B cell (primary cell): Measurements from ENCODE around the gene RABGAP1L. TPM values are rescaled to one million over a fixed set of nuclear protein-coding genes. Genes with fewer than 3 reads are reported as not detected.
A peak's percentile ranks its signal among the peaks of the same experiment; 100 is the strongest.

Experiments used
- ATAC-seq: fragments of 200-7000 bp; cut with Tn5 transposase; one replicate; pipeline ENCODE4 v1.10.0; 2021; ENCODE audit warnings: low read depth, mild to moderate bottlenecking, moderate number of reproducible peaks, moderate library complexity
- CTCF ChIA-PET: fragments of 350-600 bp; sonication (Branson Sonifier 250); formaldehyde crosslinking; loops from one replicate; lab custom pipeline; 2021; ENCODE audit warnings: antibody characterized with exemption, inconsistent platforms; lab: Charles Lee
- POLR2A ChIA-PET: fragments of 350-600 bp; sonication (Branson Sonifier 250); formaldehyde crosslinking; loops from one replicate; lab custom pipeline; 2021; ENCODE audit warnings: antibody characterized with exemption; lab: Charles Lee
- DNase-seq: peaks from one replicate; pipeline ENCODE4 v3.0.0; 2013
- H2AFZ ChIP-seq: 2 replicates; pipeline ENCODE4 v1.6.1; 2012; ENCODE audit warnings: mild to moderate bottlenecking, low read depth, low read length; ENCODE audit not compliant: insufficient read depth, poor library complexity, severe bottlenecking
- H3K27ac ChIP-seq, 2 donors: 1 replicate in 1 of 2; 2 replicates in 1 of 2; pipeline ENCODE4 v1.5.1; 2012 to 2013; ENCODE audit warnings: low read length in 2 of 2, mild to moderate bottlenecking in 2 of 2, moderate library complexity in 1 of 2
- H3K27me3 ChIP-seq, 4 experiments: fragments of 200-600 bp in 1 of 4; sonication (generic) in 1 of 4; replicated peaks in 1 of 4; 1 replicate in 2 of 4; 2 replicates in 2 of 4; pipeline versions ENCODE4 v1.6.1 to v1.7.0; 2013 to 2016; ENCODE audit warnings: low read length in 3 of 4, mild to moderate bottlenecking in 2 of 4, mixed read lengths in 1 of 4, moderate library complexity in 1 of 4; ENCODE audit not compliant: insufficient read depth in 4 of 4, control insufficient read depth in 3 of 4; ENCODE audit errors: control extremely low read depth in 1 of 4
- H3K36me3 ChIP-seq, 2 experiments: replicated peaks in 1 of 2; 1 replicate in 1 of 2; 2 replicates in 1 of 2; pipeline versions ENCODE4 v1.6.1 to v1.7.1; 2013; ENCODE audit warnings: low read length in 1 of 2; ENCODE audit not compliant: insufficient read depth in 2 of 2, control insufficient read depth in 1 of 2; ENCODE audit errors: control extremely low read depth in 1 of 2, extremely low read depth in 1 of 2
- H3K4me1 ChIP-seq, 2 donors: fragments of 200-600 bp in 1 of 2; sonication (generic) in 1 of 2; 1 replicate in 1 of 2; 2 replicates in 1 of 2; pipeline versions ENCODE4 v1.5.1 to v1.6.1; 2013 to 2017; ENCODE audit warnings: low read length in 2 of 2; ENCODE audit not compliant: control insufficient read depth in 2 of 2, insufficient read depth in 2 of 2
- H3K4me2 ChIP-seq: replicated peaks from 2 replicates; pipeline ENCODE3; 2012; ENCODE audit warnings: mild to moderate bottlenecking, low read depth, low read length; ENCODE audit not compliant: poor library complexity, severe bottlenecking
- H3K4me3 ChIP-seq, 5 experiments: fragments of 200-600 bp in 1 of 5; sonication (generic) in 1 of 5; 1 replicate in 3 of 5; 2 replicates in 2 of 5; pipeline versions ENCODE4 v1.5.1 to v1.7.0; 2011 to 2016; ENCODE audit warnings: low read length in 4 of 5, mild to moderate bottlenecking in 4 of 5, low read depth in 2 of 5, control low read depth in 1 of 5, moderate library complexity in 1 of 5; ENCODE audit not compliant: insufficient read depth in 1 of 5; ENCODE audit errors: control extremely low read depth in 1 of 5, extremely low read depth in 1 of 5
- H3K79me2 ChIP-seq: fragments of 200-600 bp; sonication (generic); one replicate; pipeline ENCODE4 v1.6.0; 2016; ENCODE audit warnings: low read length; ENCODE audit not compliant: control insufficient read depth, insufficient read depth
- H3K9ac ChIP-seq: fragments of 200-600 bp; sonication (generic); 2 replicates; pipeline ENCODE4 v1.6.1; 2017; ENCODE audit warnings: mild to moderate bottlenecking, low read length, moderate library complexity
- H3K9me3 ChIP-seq, 3 donors: one replicate each; pipeline versions ENCODE4 v1.6.1 to v1.7.1; 2013; ENCODE audit warnings: low read length in 2 of 3; ENCODE audit not compliant: control insufficient read depth in 2 of 3, insufficient read depth in 1 of 3; ENCODE audit errors: control extremely low read depth in 1 of 3
- H4K20me1 ChIP-seq: 2 replicates; pipeline ENCODE4 v1.6.0; 2012; ENCODE audit warnings: mild to moderate bottlenecking, low read length; ENCODE audit not compliant: insufficient read depth, control insufficient read depth, poor library complexity, severe bottlenecking
- H3K27ac Mint-ChIP-seq: one replicate; pipeline ENCODE4 v1.8.0; 2021; ENCODE audit warnings: mixed read lengths
- H3K27me3 Mint-ChIP-seq: one replicate; pipeline ENCODE4 v1.8.0; 2021; ENCODE audit warnings: mixed read lengths
- H3K4me1 Mint-ChIP-seq: one replicate; pipeline ENCODE4 v1.8.0; 2021; ENCODE audit warnings: mixed read lengths
- H3K4me3 Mint-ChIP-seq: one replicate; pipeline ENCODE4 v1.8.0; 2021; ENCODE audit warnings: mixed read lengths
- H3K9me3 Mint-ChIP-seq: one replicate; pipeline ENCODE4 v1.8.0; 2022; ENCODE audit warnings: mixed read lengths; ENCODE audit not compliant: insufficient read depth
- EZH2 ChIP-seq: IDR thresholded peaks from 2 replicates; pipeline ENCODE4 v1.6.1; 2012; ENCODE audit warnings: borderline replicate concordance, low read depth, mild to moderate bottlenecking, moderate library complexity, low read length; ENCODE audit not compliant: insufficient read depth, poor library complexity, severe bottlenecking
- WGBS: methylation state at CpG from one replicate; pipeline ENCODE4 v1.1.5; 2013; ENCODE audit warnings: missing lambda C conversion rate; ENCODE audit not compliant: insufficient coverage; 5-methylcytosine and 5-hydroxymethylcytosine counted together
- intact Hi-C: fragments of 100-400 bp; cut with micrococcal nuclease; formaldehyde crosslinking; loops from one replicate; pipeline ENCODE4 v1.10.0; 2022
- polyA plus RNA-seq: library from polyadenylated mRNA; depleted of rRNA; stranded (reverse); fragments of >200 nt; gene quantifications from 2 replicates; pipeline ENCODE4 v1.2.3, GENCODE V29; 2012
- total RNA-seq, 2 donors: library from RNA; stranded (reverse); fragments of 120-200 nt in 1 of 2; gene quantifications; 1 replicate in 1 of 2; 2 replicates in 1 of 2; pipeline versions ENCODE4 v1.2.3 to v1.2.4, GENCODE V29; 2013 to 2022
- TF ChIP-seq, protein P1 (sequence below): fragments of 200-600 bp; IDR thresholded peaks from one replicate; pipeline ENCODE4 v1.8.0; 2022; ENCODE audit warnings: antibody characterized with exemption, mild to moderate bottlenecking

The RABGAP1L gene
- total and polyA plus RNA-seq, 2 donors (not counting 1 experiment from before 2014, with no cell fraction given): 34.9 to 159 TPM

DNA sequence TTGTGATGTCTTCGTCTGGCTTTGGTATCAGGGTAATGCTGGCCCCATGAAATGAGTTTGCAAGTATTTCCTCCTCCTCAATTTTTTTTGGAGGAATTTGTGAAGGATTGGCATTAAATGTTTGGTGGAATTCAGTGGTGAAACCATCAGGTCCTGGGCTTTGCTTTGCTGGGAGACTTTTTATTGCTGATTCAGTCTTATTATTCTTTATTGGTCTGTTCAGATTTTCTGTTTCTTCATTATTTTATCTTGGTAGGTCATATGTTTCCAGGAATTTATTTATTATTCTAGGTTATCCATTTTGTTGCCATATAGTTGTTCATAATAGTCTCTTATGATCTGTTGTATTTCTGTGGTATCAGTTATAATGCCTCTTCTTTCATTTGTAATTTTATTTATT, 126.7 kb downstream of the RABGAP1L start:
- H3K27ac ChIP-seq: no peak overlapping the region
- no peak overlapping the region for H3K4me3 ChIP-seq
- Mint-ChIP-seq H3K27ac (peak overlapping the region; percentile 27), H3K4me1 (no peaks in the 10 kb centered on the region), H3K4me3 (no peak overlapping the region), H3K27me3 (no peaks in the 10 kb centered on the region), H3K9me3 (peaks cover 2% of the 10 kb centered on the region)
- intact Hi-C loops: no loop called here
- H3K79me2 ChIP-seq: peaks cover 14% of the 10 kb centered on the region
- peaks cover 12% of the 10 kb centered on the region for H4K20me1 ChIP-seq
- CTCF ChIA-PET: no interaction called here
- no peaks in the 10 kb centered on the region for H3K4me1 ChIP-seq
- WGBS: no CpG with 5 or more reads among the region's 1 CpG
- DNase-seq: no peak
- H3K9ac ChIP-seq: no peak overlapping the region
- ATAC-seq: no peak
- H3K9me3 ChIP-seq: peaks cover 6 to 25% (median 9%) of the 10 kb centered on the region in 3 donors
- no peaks in the 10 kb centered on the region for H3K27me3 ChIP-seq
- H3K4me2 ChIP-seq: no peak overlapping the region
- H3K36me3 ChIP-seq: peaks cover 19 to 66% of the 10 kb centered on the region in 2 experiments
- POLR2A ChIA-PET: no interaction called here
- H2AFZ ChIP-seq: no peak overlapping the region
- TF ChIP-seq, protein P1, sequence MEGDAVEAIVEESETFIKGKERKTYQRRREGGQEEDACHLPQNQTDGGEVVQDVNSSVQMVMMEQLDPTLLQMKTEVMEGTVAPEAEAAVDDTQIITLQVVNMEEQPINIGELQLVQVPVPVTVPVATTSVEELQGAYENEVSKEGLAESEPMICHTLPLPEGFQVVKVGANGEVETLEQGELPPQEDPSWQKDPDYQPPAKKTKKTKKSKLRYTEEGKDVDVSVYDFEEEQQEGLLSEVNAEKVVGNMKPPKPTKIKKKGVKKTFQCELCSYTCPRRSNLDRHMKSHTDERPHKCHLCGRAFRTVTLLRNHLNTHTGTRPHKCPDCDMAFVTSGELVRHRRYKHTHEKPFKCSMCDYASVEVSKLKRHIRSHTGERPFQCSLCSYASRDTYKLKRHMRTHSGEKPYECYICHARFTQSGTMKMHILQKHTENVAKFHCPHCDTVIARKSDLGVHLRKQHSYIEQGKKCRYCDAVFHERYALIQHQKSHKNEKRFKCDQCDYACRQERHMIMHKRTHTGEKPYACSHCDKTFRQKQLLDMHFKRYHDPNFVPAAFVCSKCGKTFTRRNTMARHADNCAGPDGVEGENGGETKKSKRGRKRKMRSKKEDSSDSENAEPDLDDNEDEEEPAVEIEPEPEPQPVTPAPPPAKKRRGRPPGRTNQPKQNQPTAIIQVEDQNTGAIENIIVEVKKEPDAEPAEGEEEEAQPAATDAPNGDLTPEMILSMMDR: no peak

DNA sequence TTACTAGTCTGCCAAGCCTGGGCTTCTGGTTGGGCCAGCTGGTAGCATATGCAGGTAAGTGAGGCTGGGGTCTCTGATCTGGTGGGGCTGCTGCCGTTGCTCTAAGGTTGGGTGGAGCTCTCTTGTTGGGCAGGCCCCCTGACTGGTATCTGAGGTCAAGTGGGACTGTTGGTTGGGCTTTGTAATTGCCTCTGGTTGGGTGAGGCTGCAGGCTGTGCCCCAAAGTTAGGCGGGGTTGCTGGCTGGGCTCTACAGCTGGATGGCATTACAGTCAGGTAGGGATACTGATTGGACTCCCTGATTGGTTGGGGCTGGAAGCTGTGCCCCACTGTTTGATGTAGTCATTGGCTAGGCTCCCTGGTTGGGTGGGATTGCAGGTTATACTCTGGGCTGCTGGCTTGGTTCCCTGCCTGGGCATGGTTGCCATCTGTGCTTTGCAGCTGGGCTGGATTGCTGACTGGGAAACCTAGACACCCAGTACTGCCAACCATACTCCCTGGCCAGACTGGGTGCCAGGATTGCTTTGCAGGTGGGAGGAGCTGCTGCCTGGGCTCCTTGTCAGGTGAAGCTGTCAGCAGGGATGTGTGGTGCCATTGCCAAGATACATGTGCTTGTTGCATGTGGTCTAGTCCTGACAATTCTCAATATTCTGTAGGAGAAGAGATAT, 130.5 kb downstream of the RABGAP1L start:
- Histone ChIP-seq H4K20me1 (peaks cover 12% of the 10 kb centered on the region), H2AFZ (no peak overlapping the region), H3K27me3 (no peaks in the 10 kb centered on the region), H3K9me3 (peaks cover 8 to 17% (median 10%) of the 10 kb centered on the region in 3 donors), H3K36me3 (peaks cover 7 to 52% of the 10 kb centered on the region in 2 experiments), H3K27ac (no peak overlapping the region), H3K4me2 (no peak overlapping the region), H3K9ac (no peak overlapping the region), H3K4me1 (no peaks in the 10 kb centered on the region), H3K4me3 (no peak overlapping the region), H3K79me2 (peaks cover 14% of the 10 kb centered on the region)
- ChIA-PET CTCF (interaction anchor here (0.7 to 2.5 kb wide), 3 partner anchors 20 to 181 kb away, joined by 3 to 6 read pairs (median 3); no protein-coding TSS in a partner anchor), POLR2A (no interaction called here)
- Mint-ChIP-seq H3K4me1 (no peaks in the 10 kb centered on the region), H3K27ac (no peak overlapping the region), H3K9me3 (no peaks in the 10 kb centered on the region), H3K27me3 (no peaks in the 10 kb centered on the region), H3K4me3 (no peak overlapping the region)
- WGBS: 50% methylated on average over 2 of the region's 2 CpGs
- no peak for TF ChIP-seq EZH2
- TF ChIP-seq, protein P1: no peak
- DNase-seq (no peak), ATAC-seq (no peak)
- intact Hi-C loops: no loop called here
